Muscle layer of colon (tissue), 2 donors: ENCODE results near the gene TRIM49.
"Not testable (repeated sequence)": the region's sequence is repeated elsewhere in the genome, so short reads cannot be mapped to it uniquely, and the experiment has no call there.

ENCODE experiments used
- H3K27ac ChIP-seq: one replicate; pipeline ENCODE4 v1.7.0; 2013; ENCODE audit warnings: low read depth, mild to moderate bottlenecking, low read length, moderate library complexity
- H3K27me3 ChIP-seq, 2 donors: one replicate each; pipeline ENCODE4 v1.7.0; 2013; ENCODE audit warnings: low read length in 2 of 2, mild to moderate bottlenecking in 2 of 2; ENCODE audit not compliant: insufficient read depth in 2 of 2, control insufficient read depth in 1 of 2
- H3K36me3 ChIP-seq: one replicate; pipeline ENCODE4 v1.7.0; 2013; ENCODE audit warnings: mild to moderate bottlenecking, low read length; ENCODE audit not compliant: insufficient read depth
- H3K4me1 ChIP-seq: one replicate; pipeline ENCODE4 v1.7.0; 2013; ENCODE audit warnings: mild to moderate bottlenecking, low read length; ENCODE audit not compliant: insufficient read depth
- H3K4me3 ChIP-seq, 2 donors: one replicate each; pipeline ENCODE4 v1.7.0; 2013; ENCODE audit warnings: low read length in 2 of 2, low read depth in 1 of 2, mild to moderate bottlenecking in 1 of 2, moderate library complexity in 1 of 2
- H3K9ac ChIP-seq: one replicate; pipeline ENCODE4 v1.7.0; 2013; ENCODE audit warnings: low read length
- H3K9me3 ChIP-seq: one replicate; pipeline ENCODE4 v1.7.0; 2013; ENCODE audit warnings: mild to moderate bottlenecking, low read length
- donor health status: abdominal sarcoma.
- donor health status: Adenocarcinoma of cecum.

Gene TRIM49

GRCh38 chr11:89808475-89808874 lies at the start of gene TRIM49:
TSS of gene TRIM49 (minus strand) at chr11:89808575. CDS start at chr11:89804469, 4,106 bp downstream.
- H3K36me3 ChIP-seq, H3K27ac ChIP-seq, H3K9ac ChIP-seq, H3K9me3 ChIP-seq, H3K4me1 ChIP-seq, H3K4me3 ChIP-seq, H3K27me3 ChIP-seq: not testable (repeated sequence)

GRCh38 chr11:89826694-89827093 lies 18.3 kb upstream of the TRIM49 start:
- not testable (repeated sequence) for H3K4me1 ChIP-seq, H3K27ac ChIP-seq, H3K9me3 ChIP-seq, H3K9ac ChIP-seq, H3K4me3 ChIP-seq, H3K27me3 ChIP-seq, H3K36me3 ChIP-seq

GRCh38 chr11:89820008-89820407 lies 11.6 kb upstream of the TRIM49 start:
- H3K27me3 ChIP-seq, H3K36me3 ChIP-seq, H3K9me3 ChIP-seq, H3K4me1 ChIP-seq, H3K27ac ChIP-seq, H3K4me3 ChIP-seq, H3K9ac ChIP-seq: not testable (repeated sequence)

GRCh38 chr11:89813535-89813934 lies 5.2 kb upstream of the TRIM49 start:
- not testable (repeated sequence) for H3K9me3 ChIP-seq, H3K4me1 ChIP-seq, H3K4me3 ChIP-seq, H3K9ac ChIP-seq, H3K36me3 ChIP-seq, H3K27me3 ChIP-seq, H3K27ac ChIP-seq

- H3K9me3 ChIP-seq, H3K4me1 ChIP-seq, H3K9ac ChIP-seq, H3K27ac ChIP-seq, H3K36me3 ChIP-seq, H3K4me3 ChIP-seq, H3K27me3 ChIP-seq: not testable (repeated sequence)
Measured at GRCh38 chr11:89787506-89788063, 20.8 kb downstream of the TRIM49 start.

GRCh38 chr11:89785726-89786125 lies 22.6 kb downstream of the TRIM49 start:
- H3K4me3 ChIP-seq, H3K27ac ChIP-seq, H3K9ac ChIP-seq, H3K4me1 ChIP-seq, H3K27me3 ChIP-seq, H3K9me3 ChIP-seq, H3K36me3 ChIP-seq: not testable (repeated sequence)

- not testable (repeated sequence) for H3K4me1 ChIP-seq, H3K36me3 ChIP-seq, H3K27me3 ChIP-seq, H3K4me3 ChIP-seq, H3K9ac ChIP-seq, H3K9me3 ChIP-seq, H3K27ac ChIP-seq
Measured at GRCh38 chr11:89750822-89751221, 57.6 kb downstream of the TRIM49 start.
